H9 (cell line): ENCODE results near the gene INSIG1. TPM values are rescaled to one million over a fixed set of nuclear protein-coding genes. Genes with fewer than 3 reads are reported as not detected.
A peak's percentile ranks its signal among the peaks of the same experiment; 100 is the strongest.

Source experiments
- DNase-seq: peaks from one replicate; pipeline ENCODE4 v3.0.0-alpha.2; 2017
- H2AFZ ChIP-seq: one replicate; pipeline ENCODE4 v1.6.1; 2013; ENCODE audit warnings: mild to moderate bottlenecking, low read length, control low read depth, moderate library complexity
- H2AK5ac ChIP-seq: 2 replicates; pipeline ENCODE4 v1.6.1; 2013; ENCODE audit warnings: low read length, control low read depth, mixed read lengths; ENCODE audit not compliant: insufficient read length
- H2BK120ac ChIP-seq: one replicate; pipeline ENCODE4 v1.6.1; 2013; ENCODE audit warnings: low read depth, mild to moderate bottlenecking, low read length, control low read depth, inconsistent platforms; ENCODE audit not compliant: poor library complexity, severe bottlenecking
- H2BK12ac ChIP-seq: 2 replicates; pipeline ENCODE4 v1.6.1; 2013; ENCODE audit warnings: low read length, control low read depth, mixed read lengths, low read depth; ENCODE audit not compliant: insufficient read length
- H2BK15ac ChIP-seq: 2 replicates; pipeline ENCODE4 v1.6.1; 2013; ENCODE audit warnings: low read depth, low read length, control low read depth
- H2BK20ac ChIP-seq: one replicate; pipeline ENCODE4 v1.6.1; 2013; ENCODE audit warnings: low read depth, mild to moderate bottlenecking, low read length, control low read depth, inconsistent platforms; ENCODE audit not compliant: poor library complexity, severe bottlenecking
- H2BK5ac ChIP-seq: 2 replicates; pipeline ENCODE4 v1.6.1; 2013; ENCODE audit warnings: low read length, control low read depth, mixed read lengths; ENCODE audit not compliant: insufficient read length
- H3K14ac ChIP-seq: 2 replicates; pipeline ENCODE4 v1.6.1; 2013; ENCODE audit warnings: low read length, control low read depth; ENCODE audit not compliant: insufficient read depth
- H3K18ac ChIP-seq: 2 replicates; pipeline ENCODE4 v1.6.1; 2013; ENCODE audit warnings: low read depth, mild to moderate bottlenecking, mixed read lengths, low read length, control low read depth; ENCODE audit not compliant: insufficient read length
- H3K23ac ChIP-seq: 2 replicates; pipeline ENCODE4 v1.6.1; 2013; ENCODE audit warnings: low read length, control low read depth, mixed read lengths, low read depth; ENCODE audit not compliant: insufficient read length
- H3K23me2 ChIP-seq: 2 replicates; pipeline ENCODE4 v1.6.1; 2013; ENCODE audit warnings: low read depth, mild to moderate bottlenecking, mixed read lengths, low read length, control low read depth; ENCODE audit not compliant: insufficient read length, poor library complexity, severe bottlenecking
- H3K27ac ChIP-seq: 2 replicates; pipeline ENCODE4 v1.5.1; 2013; ENCODE audit warnings: low read length, control low read depth, mixed read lengths, low read depth; ENCODE audit not compliant: insufficient read length
- H3K27me3 ChIP-seq: 2 replicates; pipeline ENCODE4 v1.6.1; 2013; ENCODE audit warnings: low read length, control low read depth, inconsistent platforms; ENCODE audit not compliant: insufficient read depth
- H3K4ac ChIP-seq: 2 replicates; pipeline ENCODE4 v1.6.1; 2013; ENCODE audit warnings: low read depth, mild to moderate bottlenecking, control low read depth, inconsistent platforms, low read length, moderate library complexity
- H3K4me1 ChIP-seq: 2 replicates; pipeline ENCODE4 v1.6.1; 2013; ENCODE audit warnings: low read length, control low read depth, inconsistent platforms; ENCODE audit not compliant: insufficient read depth
- H3K4me2 ChIP-seq: 2 replicates; pipeline ENCODE4 v1.6.1; 2013; ENCODE audit warnings: low read length, control low read depth, mixed read lengths; ENCODE audit not compliant: insufficient read length, insufficient read depth
- H3K56ac ChIP-seq: 2 replicates; pipeline ENCODE4 v1.6.1; 2013; ENCODE audit warnings: low read depth, mild to moderate bottlenecking, mixed read lengths, low read length, control low read depth; ENCODE audit not compliant: insufficient read length
- H3K79me1 ChIP-seq: 2 replicates; pipeline ENCODE4 v1.6.1; 2013; ENCODE audit warnings: low read depth, mild to moderate bottlenecking, moderate library complexity, low read length, control low read depth, inconsistent platforms; ENCODE audit not compliant: insufficient read depth, poor library complexity, severe bottlenecking
- H3K79me2 ChIP-seq: 2 replicates; pipeline ENCODE4 v1.6.1; 2013; ENCODE audit warnings: low read length, control low read depth, inconsistent platforms; ENCODE audit not compliant: insufficient read depth
- H3K9ac ChIP-seq: 2 replicates; pipeline ENCODE4 v1.6.1; 2013; ENCODE audit warnings: low read length, control low read depth, mixed read lengths; ENCODE audit not compliant: insufficient read length; ENCODE audit errors: extremely low read depth
- H3K9me3 ChIP-seq: one replicate; pipeline ENCODE4 v1.6.1; 2013; ENCODE audit warnings: low read depth, low read length, inconsistent platforms; ENCODE audit not compliant: control insufficient read depth
- H3T11ph ChIP-seq: one replicate; pipeline ENCODE4 v1.6.1; 2013; ENCODE audit warnings: mild to moderate bottlenecking, low read length, control low read depth, inconsistent platforms
- H4K20me1 ChIP-seq: one replicate; pipeline ENCODE4 v1.6.1; 2013; ENCODE audit not compliant: control insufficient read depth, insufficient read length, insufficient read depth
- H4K5ac ChIP-seq: 2 replicates; pipeline ENCODE4 v1.6.1; 2013; ENCODE audit warnings: low read depth, mild to moderate bottlenecking, mixed read lengths, low read length, control low read depth; ENCODE audit not compliant: insufficient read length
- H4K8ac ChIP-seq: replicated peaks from 2 replicates; pipeline ENCODE4 v1.6.1; 2013; ENCODE audit warnings: low read length, control low read depth, mixed read lengths, low read depth; ENCODE audit not compliant: insufficient read length
- H4K91ac ChIP-seq: 2 replicates; pipeline ENCODE4 v1.6.1; 2013; ENCODE audit warnings: low read depth, mild to moderate bottlenecking, moderate library complexity, mixed read lengths, low read length, control low read depth; ENCODE audit not compliant: insufficient read length
- H3K27ac Mint-ChIP-seq, 3 experiments: 2 replicates in 2 of 3; 3 replicates in 1 of 3; pipeline ENCODE4 v1.8.0; 2020 to 2021; ENCODE audit warnings: mixed read lengths in 3 of 3, mild to moderate bottlenecking in 1 of 3, moderate library complexity in 1 of 3
- H3K27me3 Mint-ChIP-seq: 2 replicates; pipeline ENCODE4 v1.8.0; 2021; ENCODE audit warnings: low read depth, mild to moderate bottlenecking, moderate library complexity, mixed read lengths
- H3K36me3 Mint-ChIP-seq, 3 experiments: 2 replicates in 2 of 3; 3 replicates in 1 of 3; pipeline ENCODE4 v1.8.0; 2020 to 2021; ENCODE audit warnings: low read depth in 3 of 3, mixed read lengths in 3 of 3; ENCODE audit not compliant: insufficient read depth in 1 of 3
- H3K4me1 Mint-ChIP-seq, 2 experiments: 2 replicates each; pipeline ENCODE4 v1.8.0; 2020; ENCODE audit warnings: mixed read lengths in 2 of 2
- H3K4me3 Mint-ChIP-seq, 2 experiments: 2 replicates in 1 of 2; 3 replicates in 1 of 2; pipeline ENCODE4 v1.8.0; 2020 to 2021; ENCODE audit warnings: mild to moderate bottlenecking in 2 of 2, mixed read lengths in 2 of 2, moderate library complexity in 1 of 2
- H3K9me3 Mint-ChIP-seq, 2 experiments: 2 replicates in 1 of 2; 3 replicates in 1 of 2; pipeline ENCODE4 v1.8.0; 2020; ENCODE audit warnings: mild to moderate bottlenecking in 2 of 2, mixed read lengths in 2 of 2, moderate library complexity in 1 of 2
- CTCF ChIP-seq: fragments of 200-600 bp; sonication (generic); conservative IDR thresholded peaks from 3 replicates; pipeline ENCODE4 v1.8.0; 2021; ENCODE audit warnings: antibody characterized with exemption, mild to moderate bottlenecking
- WGBS: extraction: QIAGEN DNeasy Blood & Tissue Kit; methylation state at CpG from one replicate; pipeline ENCODE4 v1.1.7; 2013; ENCODE audit warnings: missing lambda C conversion rate, low lambda C conversion rate, mixed read lengths; ENCODE audit not compliant: insufficient read length; ENCODE audit errors: extremely low coverage; 5-methylcytosine and 5-hydroxymethylcytosine counted together
- total RNA-seq: library from RNA; stranded (reverse); gene quantifications from 2 replicates; pipeline ENCODE4 v1.2.1, GENCODE V29; 2021

Gene INSIG1
- total RNA-seq, 1 experiment from 2014 or later = 23.3 TPM

- no peak overlapping the region for H4K91ac ChIP-seq
- H3K23me2 ChIP-seq = no peaks in the 10 kb centered on the region
- no peak overlapping the region for H2AFZ ChIP-seq
- no peak overlapping the region for H3T11ph ChIP-seq
- no CpG with 5 or more reads among the region's 62 CpGs for WGBS
- no peak overlapping the region for H3K18ac ChIP-seq
- Mint-ChIP-seq H3K9me3 (peaks cover 0 to 5% of the 10 kb centered on the region in 2 experiments; a peak in 2 of 5 replicates), H3K27me3 (peaks cover 30% of the 10 kb centered on the region), H3K4me1 (peaks cover 3 to 4% of the 10 kb centered on the region in 2 experiments), H3K27ac (no peak overlapping the region), H3K4me3 (peak overlapping the region; percentile 22 to 73), H3K36me3 (peaks cover 0 to 5% (median 0%) of the 10 kb centered on the region in 3 experiments; a peak in 2 of 7 replicates)
- no peak overlapping the region for H2BK5ac ChIP-seq
- no peaks in the 10 kb centered on the region for H3K79me2 ChIP-seq
- H3K14ac ChIP-seq = 0 out of 2 replicates have a peak overlapping the region, but pooled peaks have one; percentile 60
- H3K9me3 ChIP-seq = no peaks in the 10 kb centered on the region
- H3K56ac ChIP-seq = no peak overlapping the region
- peak overlapping the region; percentile 49 for H3K4me2 ChIP-seq
- no peak overlapping the region for H2BK120ac ChIP-seq
- peak; percentile 84 for TF ChIP-seq CTCF
- H3K4ac ChIP-seq = no peak overlapping the region
- no peak overlapping the region for H2AK5ac ChIP-seq
- no peak overlapping the region for H2BK20ac ChIP-seq
- DNase-seq = peak; percentile 80
- no peak overlapping the region for H3K23ac ChIP-seq
- no peak overlapping the region for H4K5ac ChIP-seq
- H4K8ac ChIP-seq = no peak overlapping the region
- H3K27ac ChIP-seq = no peak overlapping the region
- no peak overlapping the region for H2BK15ac ChIP-seq
- H3K4me1 ChIP-seq = no peaks in the 10 kb centered on the region
- H3K79me1 ChIP-seq = no peaks in the 10 kb centered on the region
- H2BK12ac ChIP-seq = no peak overlapping the region
- no peak overlapping the region for H3K9ac ChIP-seq
- peaks cover 5% of the 10 kb centered on the region for H3K27me3 ChIP-seq
- H4K20me1 ChIP-seq = no peaks in the 10 kb centered on the region
Measured at GRCh38 chr7:155344618-155345433, 47.1 kb downstream of the INSIG1 start.
